Kidney capillary endothelial cell (primary cell): ENCODE measurements around the gene TMTC1.
"Not testable (repeated sequence)": the region's sequence is repeated elsewhere in the genome, so short reads cannot be mapped to it uniquely, and the experiment has no call there.

Experiments
- DNase-seq: peaks from one replicate; pipeline ENCODE4 v3.0.0-alpha.2; 2018; ENCODE audit warnings: low spot score

The TMTC1 gene

GRCh38 chr12:29569132-29569757 lies 214.5 kb downstream of the TMTC1 start:
- DNase-seq = peak; percentile 46

GRCh38 chr12:29566441-29566840 lies 217.3 kb downstream of the TMTC1 start:
- DNase-seq = no peak

- no peak for DNase-seq
These were observed 218.0 kb downstream of the TMTC1 start for GRCh38 chr12:29565727-29566126.

- DNase-seq = no peak
These were observed 218.8 kb downstream of the TMTC1 start for GRCh38 chr12:29564925-29565324.

GRCh38 chr12:29563636-29564035 lies 220.1 kb downstream of the TMTC1 start:
- DNase-seq = no peak

GRCh38 chr12:29563071-29563470 lies 220.7 kb downstream of the TMTC1 start:
- no peak for DNase-seq

GRCh38 chr12:29562110-29562804 lies 221.5 kb downstream of the TMTC1 start:
- peak; percentile 85 for DNase-seq

GRCh38 chr12:29561664-29562071 lies 222.1 kb downstream of the TMTC1 start:
- no peak for DNase-seq

- DNase-seq = no peak
These were observed 224.5 kb downstream of the TMTC1 start for GRCh38 chr12:29559198-29559597.

GRCh38 chr12:29556363-29556762 lies 227.4 kb downstream of the TMTC1 start:
- no peak for DNase-seq

GRCh38 chr12:29555451-29555850 lies 228.3 kb downstream of the TMTC1 start:
- not testable (repeated sequence) for DNase-seq

GRCh38 chr12:29552994-29553748 lies 230.6 kb downstream of the TMTC1 start:
- no peak for DNase-seq

GRCh38 chr12:29552324-29552927 lies 231.3 kb downstream of the TMTC1 start:
- DNase-seq = peak; percentile 69

- no peak for DNase-seq
These were observed 231.9 kb downstream of the TMTC1 start for GRCh38 chr12:29551812-29552211.

- no peak for DNase-seq
These were observed 235.9 kb downstream of the TMTC1 start for GRCh38 chr12:29547864-29548263.

- no peak for DNase-seq
These were observed 236.6 kb downstream of the TMTC1 start for GRCh38 chr12:29547151-29547632.

- DNase-seq = no peak
These were observed 237.7 kb downstream of the TMTC1 start for GRCh38 chr12:29546000-29546399.

GRCh38 chr12:29545102-29545467 lies 238.7 kb downstream of the TMTC1 start:
- DNase-seq = no peak

GRCh38 chr12:29544428-29545101 lies 239.2 kb downstream of the TMTC1 start:
- no peak for DNase-seq

- DNase-seq = no peak
These were observed 240.7 kb downstream of the TMTC1 start for GRCh38 chr12:29543036-29543435.

- peak; percentile 38 for DNase-seq
These were observed 246.4 kb downstream of the TMTC1 start for GRCh38 chr12:29537298-29537697.

- DNase-seq = no peak
These were observed 248.8 kb downstream of the TMTC1 start for GRCh38 chr12:29534935-29535334.
